OCI-LY3 (cell line): Measurements from ENCODE around the gene UCKL1.
A peak's percentile ranks its signal among the peaks of the same experiment; 100 is the strongest.

Source experiments
- H2AFZ ChIP-seq: fragments of 200-600, 300-600 bp; shearing (Covaris generic); 2 replicates; pipeline ENCODE4 v1.6.0; 2014; ENCODE audit warnings: antibody characterized with exemption, low read depth, low read length
- H3K27ac ChIP-seq: fragments of 200-600, 300-600 bp; sonication (generic); 2 replicates; pipeline ENCODE4 v1.5.1; 2014; ENCODE audit warnings: mild to moderate bottlenecking, low read length, moderate library complexity, mixed read lengths
- H3K27me3 ChIP-seq: fragments of 200-600, 300-600 bp; sonication (generic); 2 replicates; pipeline ENCODE4 v1.6.1; 2014; ENCODE audit warnings: low read depth, low read length, mixed read lengths
- H3K36me3 ChIP-seq: fragments of 200-600, 300-600 bp; sonication (generic); replicated peaks from 2 replicates; pipeline ENCODE3; 2014; ENCODE audit warnings: low read depth, low read length, mixed read lengths
- H3K4me1 ChIP-seq: fragments of 300-600, 200-600 bp; sonication (generic); 2 replicates; pipeline ENCODE4 v1.6.1; 2014; ENCODE audit warnings: low read length, mixed read lengths
- H3K4me2 ChIP-seq: fragments of 200-600, 300-600 bp; sonication (generic); 2 replicates; pipeline ENCODE4 v1.6.1; 2014; ENCODE audit warnings: low read length, mixed read lengths
- H3K4me3 ChIP-seq: fragments of 300-600, 200-600 bp; sonication (generic); 2 replicates; pipeline ENCODE4 v1.5.1; 2014; ENCODE audit warnings: antibody characterized with exemption, mild to moderate bottlenecking, low read length, moderate library complexity
- H3K79me2 ChIP-seq: fragments of 300-600, 200-600 bp; shearing (Covaris generic); 2 replicates; pipeline ENCODE4 v1.6.1; 2014; ENCODE audit warnings: mild to moderate bottlenecking, low read length, mixed read lengths
- H3K9ac ChIP-seq: fragments of 300-600, 200-600 bp; shearing (Covaris generic); 2 replicates; pipeline ENCODE4 v1.6.0; 2014; ENCODE audit warnings: mild to moderate bottlenecking, low read length, moderate library complexity
- H3K9me3 ChIP-seq: fragments of 200-600, 300-600 bp; shearing (Covaris generic); 2 replicates; pipeline ENCODE4 v1.6.1; 2014; ENCODE audit warnings: low read length, mixed read lengths; ENCODE audit not compliant: insufficient read depth
- H4K20me1 ChIP-seq: fragments of 200-600, 300-600 bp; sonication (generic); 2 replicates; pipeline ENCODE4 v1.6.1; 2016; ENCODE audit warnings: low read length, mixed read lengths; ENCODE audit not compliant: insufficient read depth
- EZH2phosphoT487 ChIP-seq: fragments of 200-600 bp; shearing (Covaris generic); IDR thresholded peaks from 2 replicates; pipeline ENCODE4 v1.6.1; 2018; ENCODE audit warnings: antibody characterized with exemption, mixed run types, low read depth
- TF ChIP-seq, protein P1 (sequence below): fragments of 200-600, 300-600 bp; sonication (generic); IDR thresholded peaks from 2 replicates; pipeline ENCODE4 v1.5.1; 2014; ENCODE audit warnings: antibody characterized with exemption, low read length, low read depth

Gene UCKL1

DNA sequence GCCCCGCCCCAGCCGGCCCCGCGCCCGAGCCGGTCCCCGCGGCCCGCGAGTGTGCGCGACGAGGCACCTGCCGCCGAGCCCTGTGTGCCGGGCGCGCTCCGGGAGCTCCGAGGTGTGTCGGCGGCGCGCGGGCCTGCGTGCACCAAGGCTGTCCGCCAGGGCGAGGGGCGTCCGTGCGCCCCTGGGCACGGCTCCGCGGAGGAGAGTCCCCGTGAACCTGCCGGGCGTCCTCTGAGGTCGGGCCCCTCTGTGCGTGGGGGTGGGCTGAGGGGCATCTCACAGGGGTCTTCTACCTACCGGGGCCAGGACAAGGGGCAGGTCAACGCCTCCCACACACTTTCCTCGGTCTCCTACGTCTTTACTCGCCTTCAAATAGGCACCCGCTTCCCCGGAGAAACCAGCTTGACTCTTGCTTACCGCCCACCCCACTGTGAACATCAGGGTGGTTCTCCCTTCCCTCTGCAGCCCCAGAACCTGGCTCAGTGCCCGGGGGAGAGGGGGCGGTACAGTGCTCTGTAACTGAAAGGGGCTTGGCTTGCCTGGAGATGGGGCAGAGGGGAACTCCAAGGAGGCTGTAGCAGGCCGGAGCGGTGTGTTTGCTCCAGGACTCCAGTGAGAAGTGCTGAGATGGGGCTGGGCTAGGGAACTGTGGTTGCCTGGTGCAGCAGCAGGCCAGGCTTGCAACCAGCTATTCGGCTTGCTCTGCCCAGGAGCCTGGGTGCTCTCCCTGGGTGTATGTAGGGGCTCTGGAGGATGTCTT, 23.5 kb upstream of the UCKL1 start, which contains the start of gene SAMD10:
Gene SAMD10 (minus strand): TSS at position 86 of the 760 bp plus-strand sequence. CDS start 175 bp downstream, outside the sequence.
- Histone ChIP-seq H2AFZ (peak within 1 kb of the TSS; percentile 43; the same call in 1 of the 2 replicates), H3K4me1 (peaks cover 29% of the 10 kb centered on the region), H3K4me2 (peak within 1 kb of the TSS; percentile 99), H3K9ac (peak within 1 kb of the TSS; percentile 91), H3K27ac (peak within 1 kb of the TSS; percentile 93), H3K36me3 (peaks cover 21% of the 10 kb centered on the region), H4K20me1 (peaks cover 10% of the 10 kb centered on the region; the same call in 1 of the 2 replicates), H3K9me3 (no peaks in the 10 kb centered on the region), H3K4me3 (peak within 1 kb of the TSS; percentile 91), H3K79me2 (peaks cover 56% of the 10 kb centered on the region), H3K27me3 (no peaks in the 10 kb centered on the region)
- TF ChIP-seq, protein P1, sequence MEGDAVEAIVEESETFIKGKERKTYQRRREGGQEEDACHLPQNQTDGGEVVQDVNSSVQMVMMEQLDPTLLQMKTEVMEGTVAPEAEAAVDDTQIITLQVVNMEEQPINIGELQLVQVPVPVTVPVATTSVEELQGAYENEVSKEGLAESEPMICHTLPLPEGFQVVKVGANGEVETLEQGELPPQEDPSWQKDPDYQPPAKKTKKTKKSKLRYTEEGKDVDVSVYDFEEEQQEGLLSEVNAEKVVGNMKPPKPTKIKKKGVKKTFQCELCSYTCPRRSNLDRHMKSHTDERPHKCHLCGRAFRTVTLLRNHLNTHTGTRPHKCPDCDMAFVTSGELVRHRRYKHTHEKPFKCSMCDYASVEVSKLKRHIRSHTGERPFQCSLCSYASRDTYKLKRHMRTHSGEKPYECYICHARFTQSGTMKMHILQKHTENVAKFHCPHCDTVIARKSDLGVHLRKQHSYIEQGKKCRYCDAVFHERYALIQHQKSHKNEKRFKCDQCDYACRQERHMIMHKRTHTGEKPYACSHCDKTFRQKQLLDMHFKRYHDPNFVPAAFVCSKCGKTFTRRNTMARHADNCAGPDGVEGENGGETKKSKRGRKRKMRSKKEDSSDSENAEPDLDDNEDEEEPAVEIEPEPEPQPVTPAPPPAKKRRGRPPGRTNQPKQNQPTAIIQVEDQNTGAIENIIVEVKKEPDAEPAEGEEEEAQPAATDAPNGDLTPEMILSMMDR: no peak; the same call in 1 of the 2 replicates
- TF ChIP-seq EZH2phosphoT487: no peak

DNA sequence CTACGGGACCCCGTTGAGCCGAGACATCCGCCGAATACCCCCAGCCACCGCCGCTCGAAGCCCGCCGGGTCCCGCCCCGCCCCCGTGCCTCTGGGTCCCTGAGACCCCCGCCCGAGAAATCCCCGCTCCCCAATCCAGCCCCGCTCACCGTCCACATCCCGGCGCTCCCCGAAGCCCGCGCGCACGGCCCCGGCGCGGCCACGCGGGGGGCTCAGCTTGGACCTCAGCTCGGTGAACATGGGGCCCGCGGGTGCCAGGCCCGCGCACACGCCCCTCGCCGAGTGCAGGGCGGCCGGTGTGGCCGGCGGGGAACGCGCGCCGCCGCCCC, 23.0 kb upstream of the UCKL1 start:
- H3K4me3 ChIP-seq: peak overlapping the region; percentile 91

DNA sequence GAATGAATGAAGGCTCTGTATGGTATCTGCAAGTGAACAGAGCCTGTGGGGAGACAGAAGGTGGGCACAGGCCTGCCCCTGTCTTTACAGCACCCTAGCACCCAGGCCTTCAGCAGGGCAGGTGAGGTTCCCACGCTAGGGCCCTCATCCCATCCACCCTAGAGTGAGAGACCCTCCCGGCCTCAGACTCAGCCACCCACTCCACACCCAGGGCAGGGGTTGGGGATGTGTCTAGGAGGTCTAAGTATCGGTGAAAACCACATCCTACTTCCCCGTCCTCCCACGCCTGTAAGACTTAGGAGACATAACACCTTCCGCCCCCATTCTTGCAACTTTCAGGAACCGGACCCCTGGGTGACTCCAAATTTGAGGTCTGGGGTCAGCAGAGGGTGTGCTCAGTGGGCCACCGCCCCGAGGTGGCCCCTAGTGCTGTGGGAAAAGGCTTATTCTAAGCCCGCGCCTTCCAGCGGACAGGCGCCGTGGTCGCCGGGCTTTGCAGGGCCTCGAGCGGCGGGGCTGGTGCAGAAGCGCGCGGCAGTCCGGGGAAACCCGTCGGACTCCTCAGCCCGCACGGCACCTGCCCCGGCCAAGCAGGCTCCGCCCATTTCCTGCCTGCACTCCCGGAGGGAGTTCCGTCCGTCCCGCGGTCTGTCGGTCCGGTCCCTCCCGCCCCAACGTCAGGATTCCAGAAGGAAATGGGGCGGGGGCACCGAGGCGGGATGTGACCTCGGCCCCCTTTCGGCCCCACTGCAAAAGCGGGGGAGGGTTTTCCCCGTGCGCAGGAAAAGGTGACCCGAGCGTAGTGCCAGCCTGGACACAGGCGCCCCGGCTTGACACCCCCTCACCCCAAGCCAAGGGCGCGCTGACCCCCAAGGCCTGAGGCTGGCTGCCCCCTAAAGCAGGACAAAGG, 22.4 kb upstream of the UCKL1 start:
- H3K9ac ChIP-seq: peak overlapping the region; percentile 91

More for the DNA sequence above, 23.0 kb upstream of the UCKL1 start:
- Histone ChIP-seq H3K36me3 (peaks cover 20% of the 10 kb centered on the region), H4K20me1 (peaks cover 10% of the 10 kb centered on the region; the same call in 1 of the 2 replicates), H3K27ac (peak overlapping the region; percentile 93), H3K79me2 (peaks cover 51% of the 10 kb centered on the region), H3K4me1 (peaks cover 29% of the 10 kb centered on the region), H3K27me3 (no peaks in the 10 kb centered on the region), H3K9me3 (no peaks in the 10 kb centered on the region), H3K9ac (peak overlapping the region; percentile 91), H3K4me2 (peak overlapping the region; percentile 99), H2AFZ (peak overlapping the region; percentile 31; the same call in 1 of the 2 replicates)
- no peak for TF ChIP-seq EZH2phosphoT487
- TF ChIP-seq, protein P1: no peak

DNA sequence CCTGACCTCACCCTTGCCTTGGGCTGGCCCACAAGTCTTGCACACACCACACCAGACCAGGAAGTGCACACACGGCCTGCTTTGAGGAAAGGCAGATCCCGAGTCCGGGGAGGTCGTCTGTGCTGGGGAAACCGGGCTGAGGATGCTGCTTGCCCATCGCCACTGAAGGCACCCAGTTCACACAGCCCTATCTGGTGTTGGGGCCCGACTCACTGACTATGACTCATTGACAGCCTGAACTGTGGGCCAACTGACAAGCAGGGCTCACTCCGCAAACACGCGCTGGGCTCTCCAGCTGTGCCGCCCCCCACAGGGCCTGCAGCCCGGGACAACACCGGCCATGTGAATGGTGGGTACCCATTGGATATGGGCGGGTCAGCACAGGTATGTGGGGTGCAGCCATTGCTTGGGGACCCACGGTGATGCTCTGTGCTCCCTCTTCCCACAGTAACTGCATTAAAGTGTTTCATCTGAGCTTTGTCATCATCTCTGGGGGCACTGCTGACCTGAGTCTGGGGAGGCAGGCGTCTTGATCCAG, 21.6 kb upstream of the UCKL1 start:
- no peak overlapping the region for H2AFZ ChIP-seq
- H3K79me2 ChIP-seq: peaks cover 40% of the 10 kb centered on the region
- no peak for TF ChIP-seq EZH2phosphoT487
- TF ChIP-seq, protein P1: no peak
- peak overlapping the region; percentile 99 for H3K4me2 ChIP-seq
- peaks cover 15% of the 10 kb centered on the region for H3K36me3 ChIP-seq
- peak overlapping the region; percentile 93 for H3K27ac ChIP-seq
- no peaks in the 10 kb centered on the region for H3K9me3 ChIP-seq
- H3K4me1 ChIP-seq: peaks cover 33% of the 10 kb centered on the region
- H3K4me3 ChIP-seq: peak overlapping the region; percentile 91
- H3K9ac ChIP-seq: peak overlapping the region; percentile 91
- peaks cover 10% of the 10 kb centered on the region; the same call in 1 of the 2 replicates for H4K20me1 ChIP-seq
- H3K27me3 ChIP-seq: no peaks in the 10 kb centered on the region

More for the DNA sequence above, 22.4 kb upstream of the UCKL1 start:
- Histone ChIP-seq H4K20me1 (peaks cover 10% of the 10 kb centered on the region; the same call in 1 of the 2 replicates), H3K27ac (peak overlapping the region; percentile 93), H2AFZ (peak overlapping the region; percentile 31; the same call in 1 of the 2 replicates), H3K4me1 (peaks cover 31% of the 10 kb centered on the region), H3K27me3 (no peaks in the 10 kb centered on the region), H3K79me2 (peaks cover 45% of the 10 kb centered on the region), H3K9me3 (no peaks in the 10 kb centered on the region), H3K4me3 (peak overlapping the region; percentile 91), H3K36me3 (peaks cover 20% of the 10 kb centered on the region), H3K4me2 (peak overlapping the region; percentile 99)
- TF ChIP-seq EZH2phosphoT487: no peak
